WTC11 (cell line): Measurements from ENCODE around the gene MPP7.
"Not testable (repeated sequence)": the region's sequence is repeated elsewhere in the genome, so short reads cannot be mapped to it uniquely, and the experiment has no call there.

Source experiments
- ARID4B ChIP-seq: sonication (generic); formaldehyde crosslinking; IDR thresholded peaks from 2 replicates; pipeline ENCODE4 v1.8.0; 2023; ENCODE audit warnings: missing genetic modification reagents, mild to moderate bottlenecking, borderline replicate concordance
- FOXJ3 ChIP-seq: sonication (generic); formaldehyde crosslinking; IDR thresholded peaks from 2 replicates; pipeline ENCODE4 v1.9.0; 2021; ENCODE audit warnings: missing genetic modification reagents, mild to moderate bottlenecking, borderline replicate concordance
- GRHL2 ChIP-seq: fragments of 250-450 bp; sonication (Bioruptor Pico); IDR thresholded peaks from 2 replicates; pipeline ENCODE4 v1.8.0; 2022; ENCODE audit warnings: mild to moderate bottlenecking, moderate library complexity; ENCODE audit not compliant: insufficient replicate concordance, severe bottlenecking
- JUN ChIP-seq: sonication (generic); formaldehyde crosslinking; IDR thresholded peaks from 2 replicates; pipeline ENCODE4 v1.8.0; 2023; ENCODE audit warnings: mild to moderate bottlenecking, missing genetic modification reagents
- NR2C2 ChIP-seq: sonication (generic); formaldehyde crosslinking; IDR thresholded peaks from 2 replicates; pipeline ENCODE4 v1.8.0; 2022; ENCODE audit warnings: mild to moderate bottlenecking, missing genetic modification reagents
- TP53 ChIP-seq: sonication (generic); formaldehyde crosslinking; IDR thresholded peaks from 2 replicates; pipeline ENCODE4 v1.8.1; 2023; ENCODE audit warnings: mild to moderate bottlenecking, missing genetic modification reagents
- TF ChIP-seq, protein P1 (sequence below): fragments of 200-600 bp; IDR thresholded peaks from 2 replicates; pipeline ENCODE4 v1.8.0; 2022; ENCODE audit warnings: antibody characterized with exemption

DNA sequence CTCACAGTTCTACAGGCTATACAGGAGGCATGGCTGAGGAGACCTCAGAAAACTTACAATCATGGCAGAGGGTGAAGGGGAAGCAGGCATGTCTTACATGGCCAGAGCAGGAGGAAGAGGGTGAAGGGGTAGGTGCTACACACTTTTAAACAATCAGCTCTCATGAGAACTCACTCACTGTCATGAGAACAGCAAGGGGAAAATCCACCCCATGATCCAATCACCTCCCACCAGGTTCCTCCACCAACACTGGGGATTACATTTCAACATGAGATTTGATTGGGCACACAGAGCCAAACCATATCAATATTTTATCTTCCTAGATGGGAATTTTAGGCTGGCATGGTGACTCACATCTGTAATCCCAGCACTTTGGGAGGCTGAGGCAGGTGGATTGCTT is 16.2 kb upstream of the MPP7 start:
- TF ChIP-seq, protein P1, sequence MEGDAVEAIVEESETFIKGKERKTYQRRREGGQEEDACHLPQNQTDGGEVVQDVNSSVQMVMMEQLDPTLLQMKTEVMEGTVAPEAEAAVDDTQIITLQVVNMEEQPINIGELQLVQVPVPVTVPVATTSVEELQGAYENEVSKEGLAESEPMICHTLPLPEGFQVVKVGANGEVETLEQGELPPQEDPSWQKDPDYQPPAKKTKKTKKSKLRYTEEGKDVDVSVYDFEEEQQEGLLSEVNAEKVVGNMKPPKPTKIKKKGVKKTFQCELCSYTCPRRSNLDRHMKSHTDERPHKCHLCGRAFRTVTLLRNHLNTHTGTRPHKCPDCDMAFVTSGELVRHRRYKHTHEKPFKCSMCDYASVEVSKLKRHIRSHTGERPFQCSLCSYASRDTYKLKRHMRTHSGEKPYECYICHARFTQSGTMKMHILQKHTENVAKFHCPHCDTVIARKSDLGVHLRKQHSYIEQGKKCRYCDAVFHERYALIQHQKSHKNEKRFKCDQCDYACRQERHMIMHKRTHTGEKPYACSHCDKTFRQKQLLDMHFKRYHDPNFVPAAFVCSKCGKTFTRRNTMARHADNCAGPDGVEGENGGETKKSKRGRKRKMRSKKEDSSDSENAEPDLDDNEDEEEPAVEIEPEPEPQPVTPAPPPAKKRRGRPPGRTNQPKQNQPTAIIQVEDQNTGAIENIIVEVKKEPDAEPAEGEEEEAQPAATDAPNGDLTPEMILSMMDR: not testable (repeated sequence)
- TF ChIP-seq JUN (CRISPR knock-in tag); GRHL2 (CRISPR knock-in tag); ARID4B (CRISPR knock-in tag); FOXJ3 (CRISPR knock-in tag); NR2C2; TP53 (CRISPR knock-in tag): not testable (repeated sequence)
